Measurements from ENCODE around the gene TTLL5.

Gene TTLL5

DNA sequence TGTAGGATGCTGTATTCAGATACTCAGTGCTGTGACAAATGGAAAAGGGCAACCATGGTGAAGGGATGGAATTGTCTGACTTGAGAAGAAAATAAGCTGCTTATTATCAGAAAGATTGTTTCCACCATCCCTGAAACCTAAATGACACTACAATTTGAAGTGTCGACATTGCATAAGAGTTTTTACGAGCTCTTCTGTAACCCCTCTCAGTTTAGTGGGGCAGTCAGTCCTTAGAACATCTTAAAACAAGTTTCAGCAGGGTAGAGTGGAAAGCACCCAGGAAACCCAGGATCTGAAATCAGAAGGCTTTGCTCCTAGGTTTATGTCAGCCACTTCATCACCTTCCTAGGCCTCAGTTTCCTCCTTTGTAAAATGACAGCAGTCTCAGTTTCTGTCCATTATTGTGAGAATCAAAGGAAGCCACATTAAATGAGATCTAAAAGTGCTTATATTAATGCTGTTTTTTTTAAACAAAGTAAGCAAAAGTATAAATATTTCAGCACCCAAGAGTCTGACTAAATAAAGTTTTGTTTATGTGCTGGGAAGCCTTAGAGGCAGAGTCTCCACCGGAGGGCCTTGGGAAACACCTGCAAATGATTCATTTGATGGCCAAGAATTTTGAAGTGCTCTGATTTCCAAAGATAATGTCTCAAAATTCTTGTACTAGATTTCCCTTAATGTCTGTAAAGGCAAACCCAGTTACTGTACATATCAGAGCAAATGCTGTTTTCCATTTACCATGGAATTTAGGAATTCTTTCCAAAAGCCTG, 326.3 kb downstream of the TTLL5 start:
- no peak for DNase-seq (ENCODE audit: low read depth)

- peak; percentile 85 for DNase-seq (ENCODE audit: low read depth)
These were observed 328.1 kb downstream of the TTLL5 start for GRCh38 chr14:75989134-75989533.

- no peak for DNase-seq (ENCODE audit: low read depth)
These were observed 329.3 kb downstream of the TTLL5 start for GRCh38 chr14:75990297-75990696.

GRCh38 chr14:75991753-75992152, 330.7 kb downstream of the TTLL5 start:
- DNase-seq (ENCODE audit: low read depth) = peak; percentile 49

DNA sequence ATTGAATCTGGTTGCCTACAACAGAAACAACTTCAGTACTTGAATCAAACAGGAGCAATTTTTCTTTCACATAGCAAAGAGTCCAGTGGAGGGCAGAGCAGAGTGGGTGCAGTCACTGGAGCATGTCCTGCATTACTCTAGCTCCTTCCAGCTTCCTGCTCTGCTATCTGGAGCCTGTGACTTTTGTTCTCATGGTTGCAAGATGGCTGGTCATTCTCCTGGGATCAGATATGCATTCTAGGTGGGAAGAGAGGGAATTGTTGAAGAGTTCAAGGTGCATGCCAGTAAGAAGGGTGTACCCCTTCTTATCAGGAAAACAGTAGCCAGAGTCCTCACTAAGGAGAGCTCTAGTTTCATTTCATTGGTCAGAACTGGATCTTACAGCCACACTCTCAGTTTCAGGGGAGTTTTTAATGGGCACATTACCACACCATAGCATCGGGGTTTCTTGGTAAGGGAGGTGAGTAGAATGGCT, 332.6 kb downstream of the TTLL5 start:
- no peak for DNase-seq (ENCODE audit: low read depth)

GRCh38 chr14:75995372-75996041, 334.5 kb downstream of the TTLL5 start:
- peak; percentile 85 for DNase-seq (ENCODE audit: low read depth)

GRCh38 chr14:75996488-75996887, 335.4 kb downstream of the TTLL5 start:
- DNase-seq (ENCODE audit: low read depth) = no peak

DNA sequence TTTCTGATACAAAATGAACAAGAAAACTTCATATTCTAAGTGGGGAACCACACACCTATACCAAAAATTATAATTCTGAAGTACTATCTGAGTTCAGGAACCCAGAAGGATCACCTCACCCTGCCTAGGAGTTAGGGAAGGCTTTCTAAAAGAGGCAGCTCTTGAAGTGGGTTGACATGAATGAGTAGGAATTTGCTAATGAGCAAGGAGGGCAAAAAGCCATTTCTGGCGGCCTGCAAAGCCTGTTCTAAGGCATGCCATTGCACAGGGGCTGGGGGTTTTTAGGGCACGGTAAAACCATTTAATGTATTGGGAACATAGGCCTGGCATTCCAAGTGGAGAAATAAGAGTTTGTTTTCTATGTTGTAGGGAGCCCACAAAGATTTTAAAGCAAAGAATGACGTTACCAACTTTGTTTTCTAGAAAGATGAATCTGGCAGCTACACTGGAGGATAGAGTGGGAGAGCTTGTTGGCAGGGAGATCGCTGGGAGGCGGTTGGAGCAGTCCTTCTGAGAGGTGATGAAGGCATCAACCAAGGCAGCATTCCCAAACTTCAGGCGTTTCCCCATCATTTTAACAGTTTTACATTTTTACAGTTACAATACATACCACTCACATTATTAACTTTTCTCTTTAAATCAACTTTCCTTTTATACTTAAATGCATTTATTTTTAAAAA, 338.6 kb downstream of the TTLL5 start:
- DNase-seq (ENCODE audit: low read depth) = no peak

DNA sequence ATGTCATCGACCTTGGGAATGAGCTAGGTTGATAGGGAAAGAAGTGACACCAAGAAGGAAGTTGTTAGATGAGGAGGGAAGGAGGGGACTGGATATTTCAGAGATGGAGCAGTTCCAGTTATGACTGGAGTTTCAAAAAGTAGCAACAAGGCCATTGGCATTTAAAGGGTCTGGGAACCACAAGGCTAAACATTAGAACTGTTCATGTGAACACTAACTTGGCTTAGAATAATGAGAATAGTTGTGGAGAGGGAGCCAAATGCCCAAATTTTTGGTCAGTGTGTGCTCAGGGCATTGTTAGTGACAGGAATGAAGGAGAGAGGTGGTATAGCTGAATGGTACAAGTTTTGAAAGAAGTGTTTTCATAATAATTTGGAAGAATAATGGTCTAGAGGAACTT, 341.3 kb downstream of the TTLL5 start:
- DNase-seq (ENCODE audit: low read depth) = no peak
